ENCODE data around the gene KCNIP4. TPM values are rescaled to one million over a fixed set of nuclear protein-coding genes. Genes with fewer than 3 reads are reported as not detected.

The KCNIP4 gene
- total RNA-seq, 6 experiments from 2014 or later = not detected

GRCh38 chr4:21090094-21090666 lies 858.4 kb downstream of the KCNIP4 start:
- H3K4me1 ChIP-seq = no peaks in the 10 kb centered on the region

GRCh38 chr4:21083413-21083812 lies 865.2 kb downstream of the KCNIP4 start:
- no peak for TF ChIP-seq POLR2A (IDR thresholded peaks at IDR 0.05)
- no peak for TF ChIP-seq CTCF (IDR thresholded peaks at IDR 0.05)
- Histone ChIP-seq H3K36me3 (no peaks in the 10 kb centered on the region), H3K4me3 (no peak overlapping the region), H3K27me3 (no peaks in the 10 kb centered on the region), H3K9me3 (no peaks in the 10 kb centered on the region), H3K27ac (no peak overlapping the region), H3K4me1 (no peaks in the 10 kb centered on the region)
- intact Hi-C loops (cut with DNase I) = no loop called here
- DNase-seq = no peak
- ATAC-seq = no peak

More at GRCh38 chr4:21090094-21090666, 858.4 kb downstream of the KCNIP4 start:
- no peaks in the 10 kb centered on the region for H3K36me3 ChIP-seq
- TF ChIP-seq CTCF (IDR thresholded peaks at IDR 0.05) (no peak), POLR2A (IDR thresholded peaks at IDR 0.05) (no peak)
- no peaks in the 10 kb centered on the region for H3K27me3 ChIP-seq
- WGBS (ENCODE audit: insufficient coverage, low coverage, low lambda C conversion rate, missing lambda C conversion rate) = 33% methylated on average over 4 of the region's 4 CpGs
- intact Hi-C loops (cut with DNase I) = no loop called here
- ATAC-seq (no peak), DNase-seq (no peak)
- no peak overlapping the region for H3K4me3 ChIP-seq
- no peak overlapping the region for H3K27ac ChIP-seq
- no peaks in the 10 kb centered on the region for H3K9me3 ChIP-seq

GRCh38 chr4:21077967-21078366 lies 870.6 kb downstream of the KCNIP4 start:
- no peak for ATAC-seq
- intact Hi-C loops (cut with DNase I) = no loop called here
- H3K27me3 ChIP-seq = no peaks in the 10 kb centered on the region
- no peaks in the 10 kb centered on the region for H3K4me1 ChIP-seq
- TF ChIP-seq CTCF (IDR thresholded peaks at IDR 0.05) (no peak), POLR2A (IDR thresholded peaks at IDR 0.05) (no peak)
- no peaks in the 10 kb centered on the region for H3K36me3 ChIP-seq
- 24% methylated on average over 2 of the region's 2 CpGs for WGBS (ENCODE audit: insufficient coverage, low coverage, low lambda C conversion rate, missing lambda C conversion rate)
- DNase-seq = no peak
- H3K4me3 ChIP-seq = no peak overlapping the region
- H3K9me3 ChIP-seq = no peaks in the 10 kb centered on the region
- no peak overlapping the region for H3K27ac ChIP-seq

GRCh38 chr4:21067351-21067750 lies 881.2 kb downstream of the KCNIP4 start:
- Histone ChIP-seq H3K27ac (no peak overlapping the region), H3K4me3 (no peak overlapping the region), H3K27me3 (no peaks in the 10 kb centered on the region), H3K4me1 (no peaks in the 10 kb centered on the region), H3K36me3 (no peaks in the 10 kb centered on the region), H3K9me3 (no peaks in the 10 kb centered on the region)
- no peak for ATAC-seq
- no peak for TF ChIP-seq CTCF (IDR thresholded peaks at IDR 0.05)
- no peak for TF ChIP-seq POLR2A (IDR thresholded peaks at IDR 0.05)
- no peak for DNase-seq
- intact Hi-C loops (cut with DNase I) = no loop called here
- 60% methylated on average over 1 of the region's 1 CpG for WGBS (ENCODE audit: insufficient coverage, low coverage, low lambda C conversion rate, missing lambda C conversion rate)

- WGBS (ENCODE audit: insufficient coverage, low coverage, low lambda C conversion rate, missing lambda C conversion rate) = 35% methylated on average over 1 of the region's 1 CpG
- intact Hi-C loops (cut with DNase I) = no loop called here
- no peaks in the 10 kb centered on the region for H3K36me3 ChIP-seq
Observed at GRCh38 chr4:21061902-21062301, 886.7 kb downstream of the KCNIP4 start.

More at GRCh38 chr4:21061902-21062301, 886.7 kb downstream of the KCNIP4 start:
- no peaks in the 10 kb centered on the region for H3K9me3 ChIP-seq
- ATAC-seq (no peak), DNase-seq (no peak)
- TF ChIP-seq POLR2A (IDR thresholded peaks at IDR 0.05) (no peak), CTCF (IDR thresholded peaks at IDR 0.05) (no peak)
- H3K4me1 ChIP-seq = no peaks in the 10 kb centered on the region
- H3K4me3 ChIP-seq = no peak overlapping the region
- no peaks in the 10 kb centered on the region for H3K27me3 ChIP-seq
- no peak overlapping the region for H3K27ac ChIP-seq
